GM23248 (cell line): ENCODE data around the gene SLC17A2.

ENCODE experiments used
- EZH2 ChIP-seq: fragments of 200-600 bp; sonication (generic); IDR thresholded peaks from 2 replicates; pipeline ENCODE4 v1.6.1; 2018; ENCODE audit warnings: antibody characterized with exemption, mild to moderate bottlenecking; ENCODE audit not compliant: insufficient read depth, poor library complexity, severe bottlenecking
- EZH2phosphoT487 ChIP-seq: fragments of 200-600 bp; sonication (generic); IDR thresholded peaks from 2 replicates; pipeline ENCODE4 v1.6.1; 2018; ENCODE audit warnings: antibody characterized with exemption, moderate library complexity, mild to moderate bottlenecking, low read depth; ENCODE audit not compliant: insufficient read depth

GRCh38 chr6:25874822-25875562 lies 55.5 kb downstream of the SLC17A2 start:
- no peak for TF ChIP-seq EZH2phosphoT487
- no peak for TF ChIP-seq EZH2
